Inflammatory macrophage (primary cell): ENCODE results near the gene SNRNP200.
"Not testable (repeated sequence)": the region's sequence is repeated elsewhere in the genome, so short reads cannot be mapped to it uniquely, and the experiment has no call there.

Experiments
- DNase-seq, 2 donors: peaks; one replicate each; pipeline ENCODE4 v3.0.0-alpha.2; 2020 to 2022

Gene SNRNP200

DNA sequence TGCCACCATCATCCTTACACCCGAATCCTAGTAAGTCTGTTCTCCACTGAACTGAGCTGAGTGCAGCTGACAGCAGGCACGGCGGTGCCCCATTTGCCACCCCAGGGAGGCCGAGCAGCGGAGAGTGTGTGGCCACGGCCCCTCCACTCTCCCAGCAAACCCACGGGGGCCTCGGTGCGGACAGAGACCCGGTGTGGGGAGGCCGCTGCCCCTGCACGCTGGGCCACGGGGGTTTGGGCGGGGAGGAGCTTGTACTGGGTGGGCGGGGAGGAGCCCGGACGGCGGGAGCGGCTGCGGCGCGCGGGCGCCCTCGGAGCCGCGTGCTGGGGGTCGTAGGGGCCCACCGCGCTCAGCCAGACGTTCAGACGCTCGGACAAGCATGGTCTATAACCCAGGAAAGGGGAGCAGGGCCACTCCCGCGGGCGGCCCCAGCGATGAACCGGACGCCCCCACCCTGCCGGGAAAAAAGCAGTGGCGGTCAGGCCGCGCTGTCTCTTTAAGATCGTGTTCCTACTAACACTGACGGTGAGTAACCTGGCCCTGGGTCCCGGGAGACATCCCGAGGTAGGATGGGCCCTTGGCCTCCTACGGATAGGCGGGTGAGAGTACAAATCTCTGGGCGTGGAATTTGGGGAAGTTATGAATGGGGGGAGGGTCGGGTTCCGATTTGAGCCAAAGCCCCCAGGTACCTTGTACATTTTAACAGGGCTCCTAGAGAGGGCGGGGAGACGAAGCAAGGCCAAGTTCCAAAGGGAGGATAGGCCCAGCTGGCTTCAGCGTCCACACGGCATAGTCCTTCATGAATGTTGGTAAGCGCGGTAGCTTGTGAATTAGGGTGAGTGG, 19.9 kb upstream of the SNRNP200 start, which contains the start of gene ITPRIPL1:
Gene ITPRIPL1 (plus strand): TSS at position 277 of the 843 bp plus-strand sequence. CDS start 523 bp downstream, at position 800.
- peak in 1 of 2 donors; percentile 19 for DNase-seq

DNA sequence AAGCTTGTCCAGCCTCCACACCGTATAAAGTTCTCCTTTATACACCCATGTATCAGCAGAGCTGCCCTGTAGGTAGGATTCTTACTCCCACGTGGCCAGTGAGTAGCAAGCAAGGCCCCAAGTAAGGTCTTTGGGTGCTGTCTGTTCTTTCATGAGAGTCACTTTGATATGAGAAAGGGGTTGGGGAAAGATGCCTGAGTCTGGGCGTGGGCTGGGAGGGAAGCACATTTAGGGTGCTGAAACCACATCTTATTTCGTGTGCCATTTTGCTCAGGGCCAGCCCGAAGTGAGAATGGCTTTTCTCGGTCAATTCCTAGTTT, 19.3 kb upstream of the SNRNP200 start:
- no peak for DNase-seq

DNA sequence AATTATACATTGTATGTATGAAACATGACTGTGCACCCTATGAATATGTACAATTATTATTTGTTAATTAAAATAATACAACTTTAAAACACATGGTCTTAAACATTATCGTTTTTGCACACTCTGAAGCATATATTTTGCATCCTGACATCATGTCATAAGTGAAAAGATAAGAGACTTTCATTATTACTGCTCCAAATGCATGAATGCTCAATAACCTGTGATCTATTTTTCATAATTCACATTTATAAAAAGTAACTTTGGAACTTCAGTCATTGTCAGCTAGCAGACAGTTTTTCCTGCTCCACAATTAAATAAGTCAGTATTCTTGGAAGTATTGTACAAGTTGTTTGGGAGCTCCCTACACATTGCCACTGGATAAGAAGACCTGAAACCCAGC, 18.5 kb upstream of the SNRNP200 start:
- DNase-seq = no peak

DNA sequence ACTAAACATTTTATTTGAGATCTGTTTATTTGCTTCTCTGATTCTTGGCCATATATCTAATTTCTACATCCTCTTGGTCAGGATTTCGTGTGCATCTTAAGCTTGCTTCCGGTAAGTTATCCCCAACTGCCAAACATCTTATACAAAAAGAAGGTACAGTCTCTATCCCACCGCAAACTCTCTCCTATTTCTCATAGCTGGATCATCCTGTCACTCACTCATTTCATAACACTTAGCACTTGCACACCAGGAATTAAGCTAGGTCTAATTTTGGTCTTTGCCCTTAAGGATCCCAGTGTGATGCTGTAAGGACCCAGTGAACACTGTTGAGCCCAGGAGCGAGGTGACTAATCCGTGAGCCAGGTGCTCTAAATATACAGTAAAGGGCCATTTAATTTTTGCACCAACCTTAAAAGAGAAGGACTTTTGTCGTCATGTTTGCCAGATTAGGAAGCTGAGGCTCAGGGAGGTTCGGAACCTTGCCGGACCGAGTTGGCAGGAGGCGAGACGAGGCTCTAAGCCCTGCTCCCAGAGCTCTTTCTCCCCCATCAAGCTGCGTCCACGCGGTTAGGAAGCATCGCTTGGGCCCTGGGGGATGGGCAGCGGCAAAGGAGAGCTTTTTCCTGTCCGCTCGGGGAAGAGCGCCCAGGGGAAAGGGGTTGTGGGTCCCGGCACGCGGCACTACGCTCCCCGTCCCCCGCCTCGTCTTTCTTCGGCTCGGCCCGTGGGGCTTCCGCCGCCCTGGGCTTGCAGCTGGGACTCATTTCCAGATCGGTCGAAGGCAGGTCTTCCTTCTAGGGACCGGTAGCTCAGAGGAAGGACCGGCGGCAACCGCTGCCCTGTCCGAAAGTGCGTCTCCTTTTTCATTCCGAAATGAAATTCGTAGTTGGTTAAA, 15.6 kb upstream of the SNRNP200 start:
- DNase-seq = peak in 1 of 2 donors; percentile 29

DNA sequence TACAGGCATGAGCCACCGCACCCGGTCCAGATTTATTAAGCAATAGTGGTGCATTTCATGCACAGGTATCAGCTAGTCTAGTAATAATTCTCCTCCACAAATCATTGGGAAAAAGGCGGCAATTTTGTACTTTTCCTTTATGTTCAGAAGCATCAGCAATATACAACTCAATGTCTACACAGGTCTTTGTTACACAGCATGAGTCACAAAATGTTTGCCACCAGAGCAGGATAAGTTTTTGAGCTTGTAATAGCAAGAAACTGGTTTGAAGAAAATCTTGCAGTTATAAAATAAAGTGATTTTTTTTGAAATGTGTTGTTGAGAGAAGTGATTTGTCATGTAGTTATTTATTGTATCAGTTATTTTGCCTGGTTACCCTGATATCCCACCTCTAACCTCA, 15.0 kb upstream of the SNRNP200 start:
- DNase-seq = no peak

DNA sequence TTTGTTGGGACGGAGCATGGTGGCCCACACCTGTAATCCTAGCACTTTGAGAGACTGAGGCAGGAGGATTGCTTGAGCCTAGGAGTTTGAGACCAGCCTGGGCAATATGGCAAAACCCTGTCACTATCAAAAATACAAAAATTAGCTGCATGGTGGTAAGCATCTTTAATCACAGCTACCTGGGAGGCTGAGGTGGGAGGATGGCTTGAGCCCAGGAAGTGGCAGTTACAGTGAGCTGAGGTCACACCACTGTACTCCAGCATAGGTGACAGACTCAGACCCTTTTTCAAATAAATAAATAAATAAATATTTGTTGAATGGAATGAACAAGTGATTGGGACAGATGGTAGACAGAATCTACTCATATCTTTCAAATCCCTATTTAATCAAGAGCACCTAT, 14.1 kb upstream of the SNRNP200 start:
- DNase-seq = no peak

DNA sequence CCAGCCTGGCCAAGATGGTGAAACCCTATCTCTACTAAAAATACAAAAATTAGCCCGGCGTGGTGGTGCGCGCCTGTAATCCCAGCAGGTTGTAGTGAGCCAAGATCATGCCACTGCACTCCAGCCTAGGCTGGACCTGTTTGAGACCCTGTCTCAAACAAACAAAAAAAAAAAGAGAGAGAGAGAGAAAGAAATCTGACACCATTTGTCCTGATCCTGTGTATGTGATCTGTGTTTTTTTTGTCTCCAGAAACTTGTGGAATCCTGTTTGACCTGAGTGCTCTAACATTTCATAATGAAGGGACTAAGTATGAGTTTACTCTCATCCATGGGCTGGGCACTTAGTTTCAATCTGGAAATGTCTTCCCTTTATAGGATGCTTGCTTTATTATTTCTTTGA, 13.4 kb upstream of the SNRNP200 start:
- no peak for DNase-seq

DNA sequence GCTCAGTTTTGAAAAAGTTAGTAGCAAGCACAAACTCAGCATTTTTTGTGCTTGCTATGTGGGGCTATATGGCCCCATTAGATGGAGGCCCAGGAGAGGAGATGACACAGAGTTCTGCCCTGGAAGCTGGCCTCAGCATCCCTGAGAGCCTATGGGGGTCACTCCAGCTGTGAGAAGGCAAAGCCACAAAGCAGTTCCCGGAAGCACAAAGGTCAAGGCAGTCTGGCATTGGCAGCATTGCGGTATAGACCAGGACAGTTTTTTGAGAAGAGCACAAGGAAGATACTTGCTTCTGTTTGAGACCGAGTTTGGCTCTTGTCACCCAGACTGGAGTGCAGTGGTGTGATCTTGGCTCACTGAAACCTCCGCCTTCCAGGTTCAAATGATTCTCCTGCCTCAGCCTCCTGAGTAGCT, 12.2 kb upstream of the SNRNP200 start:
- no peak for DNase-seq

DNA sequence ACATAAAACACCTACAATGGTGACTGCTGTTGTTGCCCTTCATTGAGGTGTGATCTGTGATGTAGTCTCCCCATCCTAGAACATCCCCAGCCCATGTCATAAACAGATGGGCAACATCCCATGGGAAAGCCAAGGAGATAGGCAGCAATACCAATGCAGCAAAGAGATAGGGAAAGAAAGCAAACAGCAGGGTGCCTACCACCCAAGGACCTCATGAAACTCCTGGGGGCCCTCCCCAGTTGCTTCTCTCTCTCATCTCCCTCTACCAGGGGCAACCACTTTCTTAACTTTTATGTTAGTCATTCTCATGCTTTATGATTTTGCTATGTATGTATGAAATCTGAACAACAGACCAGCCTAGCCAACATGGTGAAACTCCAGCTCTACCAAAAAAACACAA, 11.7 kb upstream of the SNRNP200 start:
- no peak for DNase-seq

DNA sequence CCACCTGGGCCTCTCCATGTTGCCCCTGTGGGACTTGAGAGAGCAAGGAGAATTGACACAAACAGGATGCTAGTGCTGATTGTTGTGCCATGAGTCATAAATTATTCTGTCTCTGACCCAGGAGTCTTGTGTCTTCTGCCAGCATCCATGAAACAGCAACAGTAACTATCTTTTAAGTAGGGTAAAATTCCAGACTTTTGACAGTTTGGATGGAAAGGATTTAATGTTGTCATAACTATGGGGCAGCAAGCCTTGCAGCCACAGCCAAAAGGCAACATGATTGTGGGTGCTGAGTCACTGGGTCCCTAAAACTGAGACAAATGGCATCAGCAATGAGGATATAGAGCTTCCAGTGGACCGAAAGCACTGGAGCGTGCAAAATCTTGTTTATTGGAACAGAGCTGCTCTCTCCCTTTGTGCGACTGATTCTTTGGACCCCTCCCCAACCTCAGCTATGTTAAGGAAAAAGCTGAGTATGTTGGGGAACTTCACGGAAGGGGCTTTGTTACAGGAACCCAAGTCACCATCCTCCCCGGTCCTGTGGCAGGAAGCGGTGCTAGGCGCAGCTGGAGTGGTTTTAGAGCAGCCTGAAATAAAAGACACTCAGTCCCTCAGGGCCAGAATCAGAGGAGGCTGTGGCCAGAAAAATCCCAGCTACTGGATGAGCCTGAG, 10.2 kb upstream of the SNRNP200 start:
- no peak for DNase-seq

DNA sequence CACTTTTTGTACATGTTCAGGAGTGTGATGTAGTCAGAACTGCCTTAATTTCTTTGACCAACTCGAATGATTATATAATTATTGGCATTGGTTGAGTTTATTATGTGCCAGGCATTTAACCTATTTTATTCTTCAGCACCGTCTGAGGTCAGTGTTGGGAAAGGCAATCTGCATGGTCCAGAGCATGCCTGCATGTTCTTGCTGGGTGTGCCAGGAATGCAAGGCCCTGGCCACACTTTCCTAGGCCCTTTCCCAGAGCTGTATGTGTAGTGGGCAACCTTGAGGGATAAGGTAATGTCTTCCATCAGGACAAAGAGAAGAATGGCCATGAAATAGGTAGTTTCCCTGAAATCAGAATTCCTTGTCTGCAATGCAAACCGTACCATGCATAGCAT, 9.7 kb upstream of the SNRNP200 start:
- DNase-seq = no peak

DNA sequence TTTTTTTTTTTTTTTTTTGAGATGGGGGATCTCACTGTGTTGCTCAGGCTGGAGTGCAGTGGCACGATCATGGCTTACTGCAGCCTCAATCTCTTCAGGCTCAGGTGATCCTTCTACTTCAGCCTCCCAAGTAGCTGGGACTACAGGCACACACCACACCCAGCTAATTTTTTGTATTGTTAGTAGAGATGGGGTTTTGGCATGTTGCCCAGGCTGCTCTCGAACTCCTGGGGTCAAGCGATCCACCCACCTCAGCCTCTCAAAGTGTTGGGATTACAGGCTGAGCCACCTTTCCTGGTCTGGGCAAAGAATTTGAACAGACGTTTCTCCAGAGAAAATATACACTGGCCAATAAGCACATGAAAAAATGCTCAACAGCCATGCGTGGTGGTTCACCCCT, 2.9 kb upstream of the SNRNP200 start:
- DNase-seq = no peak

DNA sequence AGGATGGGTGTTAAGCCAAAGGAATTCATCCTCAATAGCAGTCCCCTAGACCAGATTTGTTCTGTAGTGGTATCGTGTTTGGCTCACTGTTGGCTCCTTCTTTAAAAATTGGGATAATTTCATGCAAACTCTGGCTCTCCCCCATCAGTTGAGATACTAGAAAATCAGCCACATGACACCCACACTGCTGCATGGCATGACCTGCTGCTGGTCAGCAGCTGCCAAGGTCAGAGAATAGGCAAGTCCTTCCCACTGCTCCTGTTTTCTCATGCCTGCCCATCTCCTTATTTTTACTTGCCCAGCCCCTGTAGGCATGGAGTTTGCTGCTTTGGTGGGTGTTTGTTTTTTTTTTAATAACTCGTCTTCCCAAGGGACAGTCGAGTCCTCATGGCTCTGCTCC, 1.0 kb upstream of the SNRNP200 start:
- DNase-seq = peak in 1 of 2 donors; percentile 50

DNA sequence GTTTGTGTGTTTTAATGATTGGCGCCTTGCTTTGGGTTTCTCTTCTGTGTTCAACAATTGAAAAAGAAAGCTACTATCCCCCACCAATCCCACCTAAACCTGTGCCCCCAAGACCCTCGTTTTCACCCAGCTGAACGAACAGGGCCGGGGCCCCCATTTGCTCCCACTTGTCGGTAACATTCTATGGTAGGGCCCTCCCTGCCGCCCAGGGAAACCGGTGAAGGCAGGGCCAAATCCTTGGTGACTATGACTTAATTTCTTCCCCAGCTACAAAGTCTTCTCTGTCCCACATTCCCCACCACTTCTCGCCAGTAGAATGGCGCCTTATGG, 598 bp upstream of the SNRNP200 start:
- no peak for DNase-seq

DNA sequence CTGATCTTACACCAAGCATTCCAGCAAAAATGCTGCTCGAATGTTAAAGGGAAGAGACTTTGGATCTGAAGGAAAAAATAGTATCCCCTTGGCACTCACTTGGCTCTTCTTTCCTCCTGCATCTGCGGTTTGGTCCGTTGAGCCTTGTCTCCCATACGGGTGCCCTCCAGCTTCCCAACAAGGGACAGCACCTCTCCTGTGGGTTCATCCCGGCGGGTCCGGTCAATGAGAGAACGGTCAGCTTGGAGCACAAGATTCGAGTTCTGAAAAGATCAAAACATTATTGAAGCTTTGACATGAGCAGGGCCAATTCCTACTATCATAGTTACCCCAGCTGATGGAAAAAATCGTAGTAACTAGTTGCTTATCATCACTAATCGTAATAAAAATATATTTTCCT, 740 bp downstream of the SNRNP200 start:
- no peak for DNase-seq

DNA sequence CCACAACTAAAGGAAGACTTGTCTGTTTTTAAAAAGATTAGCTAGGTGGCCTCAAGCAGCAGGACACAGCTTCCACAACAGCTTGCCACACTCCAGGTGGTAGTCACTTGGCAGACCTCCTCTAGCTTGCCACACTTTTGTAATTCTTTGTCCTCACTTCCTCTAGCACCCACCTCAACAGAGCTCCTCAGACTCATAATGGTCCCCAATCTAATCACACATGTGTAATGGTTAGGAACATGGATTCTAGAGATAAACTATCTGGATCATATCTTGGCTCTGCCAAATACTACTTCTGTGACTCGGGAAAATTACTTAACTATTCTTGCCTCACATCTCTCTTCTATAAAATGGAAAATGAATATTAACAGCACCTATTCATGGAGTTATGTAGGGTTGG, 3.5 kb downstream of the SNRNP200 start:
- no peak for DNase-seq

DNA sequence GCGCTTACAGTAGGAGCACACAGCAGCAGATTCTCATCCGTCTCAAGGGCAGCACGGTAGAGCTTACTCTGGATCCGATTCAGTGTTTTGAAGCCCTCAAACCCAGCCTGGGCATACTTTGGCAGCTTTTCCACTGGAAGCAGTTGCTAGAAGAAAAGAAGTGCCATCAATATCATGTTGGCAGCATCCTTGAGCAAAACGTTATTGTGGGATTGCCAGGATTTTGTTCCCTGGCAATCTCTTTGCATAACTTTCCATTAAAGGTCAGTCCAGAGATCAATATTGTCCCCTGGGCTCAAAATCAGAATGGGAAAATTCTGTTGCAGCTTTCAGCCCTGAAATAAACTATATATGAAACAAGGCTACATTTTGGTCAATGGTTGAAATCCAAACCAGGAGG, 8.4 kb downstream of the SNRNP200 start:
- DNase-seq = no peak

DNA sequence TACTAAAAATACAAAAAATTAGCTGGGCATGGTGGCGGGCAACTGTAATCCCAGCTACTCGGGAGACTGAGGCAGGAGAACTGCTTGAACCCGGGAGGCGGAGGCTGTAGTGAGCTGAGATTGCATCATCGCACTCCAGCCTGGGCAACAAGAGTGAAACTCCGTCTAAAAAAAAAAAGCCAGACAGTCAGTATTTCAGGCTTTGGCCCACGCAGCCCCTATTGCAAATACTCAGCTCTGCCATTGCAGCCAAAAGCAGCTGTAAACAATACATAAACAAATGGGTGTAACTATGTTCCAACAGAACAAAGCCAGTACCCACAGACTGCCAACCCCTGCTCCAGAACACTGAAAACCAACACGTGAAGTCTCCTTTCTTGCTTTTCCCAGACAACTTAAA, 11.1 kb downstream of the SNRNP200 start:
- DNase-seq = not testable (repeated sequence)

DNA sequence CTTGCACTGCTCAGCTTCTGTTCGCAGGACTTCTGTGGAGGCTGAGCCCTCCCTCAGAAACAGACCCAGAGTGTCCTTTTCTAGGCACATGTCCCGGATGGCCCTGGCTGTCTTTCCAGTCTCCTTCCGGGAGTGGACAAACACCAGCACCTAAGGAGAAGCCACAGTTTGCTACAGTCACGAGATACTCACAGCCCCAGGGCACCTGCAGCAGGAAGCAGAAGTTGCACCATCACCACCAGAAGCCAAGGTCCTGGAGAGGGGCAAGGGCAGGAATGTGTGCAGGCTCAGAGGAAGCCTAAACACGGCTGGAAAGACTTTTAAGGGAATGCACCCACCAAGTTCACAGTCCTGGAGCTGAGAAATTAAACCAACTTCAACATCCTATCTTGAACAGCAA, 13.6 kb downstream of the SNRNP200 start:
- no peak for DNase-seq

DNA sequence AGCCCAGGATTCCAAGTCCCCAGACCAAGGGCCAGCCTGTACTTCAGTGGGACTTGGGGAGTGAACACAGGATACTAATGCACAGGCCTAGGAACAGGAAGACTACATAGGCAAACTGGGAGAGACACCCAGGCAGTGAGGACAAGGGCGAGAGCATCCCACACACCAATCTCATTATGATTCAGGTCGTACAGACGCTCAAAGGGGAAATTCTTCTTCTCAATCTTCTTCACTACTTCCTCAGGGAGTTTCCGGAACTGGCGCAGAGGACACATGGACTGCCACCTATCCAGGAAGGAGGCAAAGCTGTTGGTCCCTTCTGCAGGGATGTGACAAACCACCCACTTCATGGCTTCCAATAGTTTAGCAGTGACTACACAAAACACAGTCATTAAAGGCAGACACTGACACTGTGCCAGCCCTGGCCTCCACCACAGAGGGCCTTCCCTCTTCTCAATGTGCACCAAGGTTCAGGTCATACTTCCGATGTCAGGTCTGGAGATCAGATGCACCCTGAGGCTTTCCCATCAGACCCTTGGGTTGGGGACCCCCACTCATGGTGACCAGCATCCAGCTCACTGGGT, 18.0 kb downstream of the SNRNP200 start:
- DNase-seq = no peak

DNA sequence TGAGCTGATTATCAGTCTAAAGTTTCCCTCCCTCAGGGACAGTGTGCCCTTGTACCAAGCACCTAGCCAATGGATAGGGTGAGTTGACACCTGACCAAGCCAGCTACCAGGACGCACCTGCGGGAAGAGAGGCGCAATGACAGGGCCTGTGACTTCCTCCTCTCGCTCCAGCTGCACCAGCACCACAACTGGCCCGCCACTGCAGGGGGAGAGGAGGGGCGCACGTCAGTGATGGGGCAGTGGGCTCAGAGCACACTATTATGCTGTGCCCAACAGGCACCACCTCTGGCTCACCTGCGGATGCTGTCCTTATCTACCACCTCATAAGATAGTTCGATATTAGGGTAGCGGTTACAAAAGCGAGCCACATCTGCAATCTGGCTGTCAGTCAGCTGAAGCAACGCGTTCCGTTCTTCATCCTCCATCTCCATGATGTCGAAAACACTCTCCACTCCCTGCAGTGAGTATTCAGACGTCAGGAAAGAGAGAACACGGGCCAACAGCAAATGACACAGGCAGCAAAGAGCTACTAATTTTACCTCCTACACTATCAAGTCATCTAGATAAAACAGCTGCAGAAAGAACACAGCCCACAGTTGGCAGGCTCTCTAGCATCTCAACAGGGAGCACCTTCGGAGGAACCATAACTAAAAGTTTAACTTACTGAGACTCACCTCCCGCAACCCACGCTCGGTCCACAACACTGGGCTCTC, 28.4 kb downstream of the SNRNP200 start:
- no peak for DNase-seq

DNA sequence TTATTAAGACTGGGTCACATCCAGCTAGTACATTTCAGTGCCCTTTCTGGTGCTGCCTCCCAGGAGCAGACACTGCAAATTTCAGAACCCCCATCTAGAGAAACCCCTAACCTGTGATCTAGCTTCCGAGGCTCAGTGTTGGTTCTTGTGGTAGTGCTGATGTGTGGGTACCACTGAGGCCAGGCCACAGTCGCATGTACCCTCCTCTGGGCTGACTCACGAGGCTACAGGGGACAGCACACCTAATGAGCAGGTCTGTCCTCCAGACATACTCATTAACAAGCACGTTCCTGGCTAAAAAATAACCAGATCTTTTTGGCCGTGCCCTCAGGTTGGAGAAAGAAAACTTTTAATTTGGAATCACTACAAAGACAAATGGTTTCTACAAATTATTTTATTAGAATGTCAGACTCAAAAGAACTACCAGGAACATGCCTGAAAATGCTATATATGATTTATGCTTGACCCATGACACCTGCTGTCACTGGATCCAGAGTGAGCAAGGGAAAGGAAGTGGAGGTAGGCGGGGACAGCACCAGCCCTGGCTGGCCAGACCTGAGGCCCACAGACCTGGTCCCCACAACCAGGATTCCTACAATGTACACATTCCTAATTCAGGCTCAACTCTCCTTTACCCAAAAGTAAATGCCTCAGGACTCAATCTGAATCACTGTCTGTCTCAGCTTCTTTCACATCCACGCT, 30.8 kb downstream of the SNRNP200 start:
- no peak for DNase-seq
